Aorta (tissue), 5 donors: Measurements from ENCODE around the gene RAB13. TPM values are rescaled to one million over a fixed set of nuclear protein-coding genes. Genes with fewer than 3 reads are reported as not detected.
A peak's percentile ranks its signal among the peaks of the same experiment; 100 is the strongest.
"Not testable (repeated sequence)": the region's sequence is repeated elsewhere in the genome, so short reads cannot be mapped to it uniquely, and the experiment has no call there.

Source experiments
- ATAC-seq: fragments of 200-7000 bp; cut with Tn5 transposase; one replicate; pipeline ENCODE4 v1.9.1; 2022; ENCODE audit warnings: moderate library complexity; ENCODE audit not compliant: low FRiP score
- DNase-seq, 2 donors: peaks; one replicate each; pipeline ENCODE4 v3.0.0-alpha.2; 2020
- H3K27ac ChIP-seq, 2 donors: one replicate each; pipeline ENCODE4 v1.5.1; 2013; ENCODE audit warnings: low read length in 2 of 2, mild to moderate bottlenecking in 2 of 2, moderate library complexity in 2 of 2, control low read depth in 1 of 2, inconsistent platforms in 1 of 2, low read depth in 1 of 2
- H3K27me3 ChIP-seq, 2 donors: one replicate each; pipeline ENCODE4 v1.6.1; 2013; ENCODE audit warnings: control low read depth in 1 of 2, low read length in 1 of 2, mild to moderate bottlenecking in 1 of 2, moderate library complexity in 1 of 2; ENCODE audit not compliant: insufficient read depth in 2 of 2, control insufficient read depth in 1 of 2
- H3K36me3 ChIP-seq, 2 donors: one replicate each; pipeline ENCODE4 v1.6.1; 2013; ENCODE audit warnings: control low read depth in 1 of 2, low read length in 1 of 2, mild to moderate bottlenecking in 1 of 2; ENCODE audit not compliant: insufficient read depth in 2 of 2, control insufficient read depth in 1 of 2
- H3K4me1 ChIP-seq, 2 donors: one replicate each; pipeline ENCODE4 v1.6.1; 2013; ENCODE audit warnings: low read length in 2 of 2, control low read depth in 1 of 2, mild to moderate bottlenecking in 1 of 2, moderate library complexity in 1 of 2; ENCODE audit not compliant: insufficient read depth in 2 of 2, control insufficient read depth in 1 of 2
- H3K4me3 ChIP-seq, 2 donors: one replicate each; pipeline ENCODE4 v1.5.1; 2013; ENCODE audit warnings: low read length in 2 of 2, control low read depth in 1 of 2, mild to moderate bottlenecking in 1 of 2
- H3K9me3 ChIP-seq: one replicate; pipeline ENCODE4 v1.6.1; 2013; ENCODE audit warnings: mild to moderate bottlenecking, low read length; ENCODE audit not compliant: control insufficient read depth
- WGBS, 2 donors: extraction: QIAGEN DNeasy Blood & Tissue Kit; methylation state at CpG; one replicate each; pipeline ENCODE4 v1.1.7; 2013; 5-methylcytosine and 5-hydroxymethylcytosine counted together
- intact Hi-C, 2 donors: fragments of 100-400 bp; cut with DNase I; formaldehyde crosslinking; loops; one replicate each; pipeline versions ENCODE4 v1.14.2 to v1.15.0; 2022
- long read RNA-seq, 2 donors: library from polyadenylated mRNA; unstranded; transcript quantifications; one replicate each; pipeline ENCODE4 v2.0.0, GENCODE V29; 2020 to 2021
- polyA plus RNA-seq, 2 donors: library from polyadenylated mRNA; stranded (reverse); fragments of 200-250 nt; gene quantifications; one replicate each; pipeline ENCODE4 v1.2.3, GENCODE V29; 2013
- total RNA-seq, 2 donors: library from RNA; stranded (reverse); fragmentation: NEBNext Ultra II Directional; extraction: Animal tissue kit (Norgen Biotek cat#: 25700); gene quantifications; one replicate each; pipeline ENCODE4 v1.2.1, GENCODE V29; 2021
- donor health status: healthy with polysubstance abuse.
- donor health status: Bipolar disorder and iron deficiency.
- donor health status: DM: no; HTN: no; CAD: no.
- donor health status: DM: no; HTN: no; CAD: no.
- donor health status: DM: yes; HTN: yes; CAD: no.

Gene RAB13
- 100 to 1,000 TPM; 127 to 135 TPM for total RNA-seq
- 100 to 1,000 TPM; 266 to 643 TPM for polyA plus RNA-seq
- long read RNA-seq, donor 1, transcript RAB13-201 (8 exons, 1,176 nt) = major isoform, 111 of 122 reads
- long read RNA-seq, donor 1, partial matches to known transcripts = 0 of 122 reads
- long read RNA-seq, donor 1, other reads (novel, unspliced or antisense) = 2 of 122 reads
- long read RNA-seq, donor 2, transcript RAB13-201 (8 exons, 1,176 nt) = major isoform, 46 of 57 reads
- long read RNA-seq, donor 2, partial matches to known transcripts = 7 of 57 reads
- long read RNA-seq, donor 2, other reads (novel, unspliced or antisense) = 3 of 57 reads

DNA sequence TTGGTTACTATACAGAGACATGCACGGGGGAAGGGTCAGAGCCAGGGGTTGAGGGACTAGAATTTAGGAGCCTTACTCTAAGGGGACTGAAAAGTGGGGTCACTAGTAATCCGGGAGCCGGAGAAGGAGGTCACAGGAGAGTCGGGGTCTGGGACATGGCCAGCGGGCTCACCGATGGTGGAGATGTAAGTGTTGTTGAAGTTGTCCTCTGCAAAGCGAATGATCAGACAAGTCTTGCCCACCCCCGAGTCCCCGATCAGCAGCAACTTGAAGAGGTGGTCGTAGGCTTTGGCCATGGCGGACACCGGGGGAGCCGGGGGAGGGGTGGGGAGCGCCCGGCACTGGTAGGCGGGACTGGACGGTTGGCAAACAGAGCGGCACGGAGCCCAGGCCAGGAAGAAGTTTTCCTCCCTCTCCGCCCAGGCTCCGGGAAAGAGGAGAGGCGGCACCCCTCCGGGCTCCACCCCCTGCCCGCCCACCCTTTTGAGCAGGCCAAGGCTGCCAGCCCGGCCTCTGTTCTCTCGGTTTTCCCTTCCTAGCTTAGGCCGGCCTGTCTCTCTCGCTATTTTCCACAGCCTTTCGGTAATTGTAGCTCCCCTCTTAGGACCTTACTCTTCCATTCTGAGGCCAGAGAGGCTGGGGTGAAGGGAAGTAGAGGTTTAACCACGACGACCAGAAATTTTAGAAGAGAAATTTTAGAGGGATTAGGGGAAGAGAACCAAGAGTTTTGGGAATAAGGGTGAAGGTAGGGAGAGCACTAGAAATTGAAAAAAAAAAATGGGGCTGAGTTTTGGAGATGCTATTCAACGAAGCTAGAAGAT lies at the start of gene RAB13:
Gene RAB13, minus strand, starts transcription at position 399 of the 821 bp plus-strand sequence. Its CDS starts 103 bp downstream, at position 296.
- intact Hi-C loops = loop anchor here (2.0 to 10.0 kb wide), 7 partner anchors 61 to 631 kb away; partner anchors contain the start of genes GATAD2B (in 2 of the 2), ILF2 (in 1 of the 2), NPR1 (in 1 of the 2) and S100A9 (in 1 of the 2)
- Histone ChIP-seq H3K4me3 (peak within 1 kb of the TSS; percentile 90 to 94), H3K4me1 (peaks cover 0 to 3% of the 10 kb centered on the region in 2 donors), H3K27me3 (no peaks in the 10 kb centered on the region), H3K36me3 (no peaks in the 10 kb centered on the region), H3K9me3 (no peaks in the 10 kb centered on the region), H3K27ac (peak within 1 kb of the TSS; percentile 70 to 94)
- WGBS, 2 donors = 0 to 2% methylated on average over 21 to 32 of the region's 32 CpGs
- peak; percentile 93 to 95 for DNase-seq
- ATAC-seq = peak; percentile 92

DNA sequence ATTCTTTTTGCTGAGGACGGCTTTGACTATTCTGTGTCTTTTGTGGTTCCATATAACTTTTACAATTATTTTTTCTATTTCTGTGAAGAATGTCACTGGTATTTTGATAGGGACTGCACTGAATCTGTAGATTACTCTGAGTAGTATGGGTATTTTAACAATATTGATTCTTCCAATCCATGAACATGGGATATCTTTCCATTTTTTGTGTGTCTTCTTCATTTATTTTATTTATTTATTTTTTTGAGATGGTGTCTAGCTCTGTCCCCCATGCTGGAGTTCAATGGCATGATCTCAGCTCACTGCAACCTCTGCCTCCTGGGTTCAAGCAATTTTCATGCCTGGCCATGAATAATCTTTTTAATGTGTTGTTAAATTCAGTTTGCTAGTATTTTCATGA lies 47.6 kb upstream of the RAB13 start:
- H3K4me3 ChIP-seq, H3K27me3 ChIP-seq, H3K9me3 ChIP-seq, H3K27ac ChIP-seq, H3K36me3 ChIP-seq, intact Hi-C loops, H3K4me1 ChIP-seq, DNase-seq, ATAC-seq: not testable (repeated sequence)
- WGBS, 2 donors = 81 to 92% methylated on average over 1 of the region's 1 CpG

DNA sequence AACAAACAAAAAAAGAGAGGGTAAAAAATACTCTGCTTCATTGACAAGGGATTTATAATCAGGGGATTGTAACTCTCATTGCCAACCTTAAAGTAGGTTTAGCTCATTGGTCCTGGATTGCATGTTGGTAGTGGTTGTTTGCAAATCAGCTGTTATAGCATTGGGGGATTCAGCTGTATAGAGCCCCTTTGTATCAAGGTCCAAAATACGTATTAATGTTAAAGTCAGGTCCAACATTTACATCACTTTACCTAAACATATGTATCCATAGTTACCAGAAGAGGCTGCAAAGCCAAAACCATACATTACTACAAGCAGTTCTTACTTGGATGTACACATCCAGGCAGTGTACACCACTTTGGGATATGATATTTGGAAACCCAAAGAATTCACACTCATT lies 33.8 kb upstream of the RAB13 start:
- no peak overlapping the region for H3K4me3 ChIP-seq
- 73 to 81% methylated on average over 1 of the region's 1 CpG for WGBS, 2 donors
- H3K9me3 ChIP-seq = no peaks in the 10 kb centered on the region
- no peaks in the 10 kb centered on the region for H3K36me3 ChIP-seq
- no peak overlapping the region for H3K27ac ChIP-seq
- H3K27me3 ChIP-seq = no peaks in the 10 kb centered on the region
- DNase-seq = no peak
- intact Hi-C loops = no loop called here
- H3K4me1 ChIP-seq = no peaks in the 10 kb centered on the region
- no peak for ATAC-seq

DNA sequence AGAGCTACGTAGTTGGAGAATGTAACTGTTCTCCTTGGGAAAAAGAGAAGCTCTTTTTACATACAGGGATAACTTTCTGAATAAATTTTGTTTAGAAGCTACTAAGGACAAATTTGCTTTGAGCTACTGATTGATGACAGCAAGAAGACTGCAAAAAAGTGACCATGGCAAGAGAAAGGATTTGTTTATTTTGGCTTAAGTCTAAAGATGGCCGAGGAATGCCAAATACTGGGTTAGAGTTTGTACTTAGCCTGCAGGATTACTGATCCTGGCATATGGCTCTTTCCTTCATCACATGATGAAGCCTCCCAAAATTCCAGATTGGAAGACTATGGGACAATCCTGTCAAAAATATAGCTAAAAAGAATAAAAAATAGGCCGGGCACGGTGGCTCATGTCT lies 33.1 kb upstream of the RAB13 start:
- 47 to 58% methylated on average over 4 of the region's 4 CpGs for WGBS, 2 donors
- no peak overlapping the region for H3K27ac ChIP-seq
- intact Hi-C loops = no loop called here
- no peak overlapping the region for H3K4me3 ChIP-seq
- H3K4me1 ChIP-seq = no peaks in the 10 kb centered on the region
- H3K27me3 ChIP-seq = no peaks in the 10 kb centered on the region
- H3K9me3 ChIP-seq = no peaks in the 10 kb centered on the region
- ATAC-seq = no peak
- no peak for DNase-seq
- H3K36me3 ChIP-seq = no peaks in the 10 kb centered on the region

DNA sequence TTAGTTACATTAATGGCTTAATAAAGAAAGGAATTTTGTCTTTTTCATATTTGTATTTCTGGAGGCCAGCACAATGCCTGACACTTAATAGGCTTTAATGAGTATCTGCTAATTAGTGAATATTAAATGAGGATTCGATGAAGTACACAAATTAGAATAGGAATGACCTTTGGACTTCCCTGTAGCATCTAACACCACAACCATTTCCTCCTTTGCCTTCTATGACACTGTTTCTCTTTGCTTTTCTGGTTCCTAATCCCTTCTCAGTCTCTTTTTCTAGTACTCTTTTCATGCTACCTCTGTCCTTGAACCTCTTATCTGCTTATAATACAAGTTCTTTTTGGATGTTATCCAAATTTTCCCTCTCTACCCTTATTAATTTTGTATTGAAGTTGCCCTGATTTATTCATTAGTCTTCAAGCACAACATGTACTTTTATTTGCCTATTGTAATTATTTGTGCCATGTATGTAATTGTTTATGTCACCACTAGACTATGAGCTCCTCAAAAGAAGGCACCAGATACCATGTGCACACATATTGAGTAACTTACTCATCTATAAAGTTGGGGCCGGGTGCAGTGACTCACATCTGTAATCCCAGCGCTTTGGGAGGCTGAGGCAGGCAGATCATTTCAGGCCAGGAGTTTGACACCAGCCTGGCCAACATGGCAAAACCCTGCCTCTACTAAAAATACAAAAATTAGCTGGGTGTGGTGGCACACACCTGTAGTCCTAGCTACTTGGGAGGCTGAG lies 28.2 kb upstream of the RAB13 start:
- Histone ChIP-seq H3K27ac (no peak overlapping the region), H3K4me3 (no peak overlapping the region), H3K4me1 (no peaks in the 10 kb centered on the region), H3K9me3 (no peaks in the 10 kb centered on the region), H3K36me3 (no peaks in the 10 kb centered on the region), H3K27me3 (no peaks in the 10 kb centered on the region)
- ATAC-seq (no peak), DNase-seq (no peak)
- 84 to 85% methylated on average over 3 of the region's 3 CpGs for WGBS, 2 donors
- intact Hi-C loops = no loop called here

DNA sequence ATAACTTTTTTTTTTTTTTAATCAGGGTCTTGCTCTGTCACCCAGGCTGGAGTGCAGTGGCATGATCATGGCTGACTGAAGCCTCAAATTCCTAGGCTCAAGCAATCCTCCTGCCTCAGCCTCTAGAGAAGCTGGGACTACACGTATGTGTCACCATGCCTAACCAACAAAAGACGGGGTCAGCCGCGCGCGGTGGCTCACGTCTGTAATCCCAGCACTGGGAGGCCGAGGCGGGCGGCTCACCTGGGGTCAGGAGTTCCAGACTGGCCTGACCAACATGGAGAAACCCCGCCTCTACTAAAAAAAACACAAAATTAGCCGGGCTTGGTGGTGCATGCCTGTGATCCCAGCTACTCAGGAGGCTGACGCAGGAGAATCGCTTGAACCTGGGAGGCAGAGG lies 26.4 kb upstream of the RAB13 start:
- H3K36me3 ChIP-seq, H3K4me1 ChIP-seq, DNase-seq, H3K27ac ChIP-seq, H3K27me3 ChIP-seq, H3K9me3 ChIP-seq, intact Hi-C loops, H3K4me3 ChIP-seq, ATAC-seq: not testable (repeated sequence)
- WGBS, 2 donors = 94 to 95% methylated on average over 14 of the region's 14 CpGs

DNA sequence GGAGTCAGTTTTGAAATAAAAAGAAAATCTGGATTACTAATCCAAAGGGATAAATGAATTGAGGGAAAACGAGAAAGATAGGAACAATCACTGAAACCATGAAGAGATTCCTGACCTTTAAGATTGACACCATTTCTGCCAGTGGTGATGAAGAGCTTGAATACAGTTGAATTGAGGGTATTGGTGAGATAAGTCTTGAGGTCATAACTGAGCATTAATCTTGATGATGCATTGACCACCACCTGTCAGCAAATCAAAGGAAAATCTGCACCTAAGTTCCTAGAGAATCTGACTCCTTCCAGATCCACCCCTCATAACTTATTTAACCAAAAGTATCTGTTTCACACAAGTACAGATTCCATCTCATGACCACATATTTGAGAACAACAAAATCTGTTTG lies 26.0 kb upstream of the RAB13 start:
- intact Hi-C loops = no loop called here
- no peaks in the 10 kb centered on the region for H3K4me1 ChIP-seq
- ATAC-seq = no peak
- H3K9me3 ChIP-seq = no peaks in the 10 kb centered on the region
- no peaks in the 10 kb centered on the region for H3K36me3 ChIP-seq
- no peak overlapping the region for H3K27ac ChIP-seq
- H3K27me3 ChIP-seq = no peaks in the 10 kb centered on the region
- 82 to 89% methylated on average over 1 of the region's 1 CpG for WGBS, 2 donors
- H3K4me3 ChIP-seq = no peak overlapping the region
- DNase-seq = no peak

DNA sequence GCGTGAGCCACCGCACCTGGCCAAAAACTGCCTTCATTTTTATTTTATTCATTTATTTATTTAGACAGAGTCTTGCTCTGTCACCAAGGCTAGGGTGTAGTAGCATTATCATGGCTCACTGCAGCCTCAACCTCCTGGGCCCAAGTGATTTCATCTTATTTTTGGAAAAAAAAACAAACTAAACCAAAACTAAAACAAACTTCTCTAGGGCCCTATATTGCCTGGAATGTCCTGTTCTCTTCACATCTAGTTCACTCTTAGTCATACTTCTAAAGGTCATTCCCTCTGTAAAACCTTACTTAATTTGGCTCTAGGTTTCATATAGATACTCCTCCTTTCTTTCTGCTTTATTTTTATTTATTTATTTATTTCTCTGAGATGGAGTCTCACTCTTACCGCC lies 20.0 kb upstream of the RAB13 start:
- no peaks in the 10 kb centered on the region for H3K9me3 ChIP-seq
- intact Hi-C loops = loop anchor here (10.0 kb wide), 2 partner anchors 149 to 641 kb away; partner anchors contain the start of gene NUP210L (in 2 of the 2)
- WGBS, 2 donors = 82 to 86% methylated on average over 3 of the region's 3 CpGs
- DNase-seq (no peak), ATAC-seq (no peak)
- no peaks in the 10 kb centered on the region for H3K36me3 ChIP-seq
- no peaks in the 10 kb centered on the region for H3K4me1 ChIP-seq
- no peak overlapping the region for H3K4me3 ChIP-seq
- H3K27ac ChIP-seq = no peak overlapping the region
- H3K27me3 ChIP-seq = no peaks in the 10 kb centered on the region
